Measurements from ENCODE around the gene NAA10.

NAA10 gene

DNA sequence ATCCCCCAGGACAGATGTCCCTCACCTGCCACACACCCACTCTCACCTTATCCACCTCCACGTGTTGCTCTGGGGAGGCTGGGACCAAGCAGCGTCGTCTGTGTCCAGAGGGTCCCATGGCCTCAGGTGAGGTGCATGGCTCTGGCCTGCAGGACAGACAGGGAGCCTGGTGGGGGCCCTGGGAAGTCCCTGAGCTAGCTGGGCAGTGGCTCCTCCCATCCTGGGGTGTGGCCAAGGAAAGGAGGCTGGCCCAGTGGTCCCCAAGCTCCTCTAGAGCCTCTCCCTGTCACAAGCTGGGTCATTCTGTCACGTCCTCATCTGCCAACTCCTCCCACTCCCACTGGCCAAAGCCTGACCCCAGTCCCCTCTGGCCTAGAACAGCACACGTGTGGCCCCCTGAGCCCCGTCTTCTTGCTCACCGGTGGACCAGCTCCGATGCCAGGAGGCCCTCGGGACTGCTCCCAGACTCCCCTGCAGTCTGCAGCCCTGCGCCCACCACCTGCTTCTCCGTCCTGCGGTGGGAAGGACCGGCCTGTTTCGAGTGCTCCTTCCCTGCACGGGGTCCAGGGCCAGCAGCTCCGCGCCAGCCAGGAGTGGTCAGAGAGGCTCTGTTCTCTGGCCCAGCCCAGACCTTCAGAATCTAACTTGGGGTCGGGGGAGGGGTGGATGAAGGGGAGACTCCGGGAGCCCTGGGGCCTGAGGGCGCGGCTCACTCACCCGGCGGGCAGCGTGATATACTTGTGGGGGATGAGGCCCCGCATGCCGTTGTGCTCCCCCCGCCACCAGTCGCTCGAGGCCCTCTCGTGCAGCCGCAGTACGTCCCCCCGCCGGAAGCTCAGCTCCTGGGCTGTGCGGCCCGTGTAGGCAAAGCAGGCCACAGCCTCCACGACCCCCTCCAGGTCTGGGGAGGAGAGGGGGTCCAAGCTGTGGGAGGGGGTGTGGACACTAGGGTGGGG is 25.5 kb downstream of the NAA10 start:
- DNase-seq = no peak

- no peak for DNase-seq
Observed at GRCh38 chrX:153908219-153908860, 26.5 kb downstream of the NAA10 start.

- no peak for DNase-seq
Observed at GRCh38 chrX:153907456-153907855, 27.4 kb downstream of the NAA10 start.

DNA sequence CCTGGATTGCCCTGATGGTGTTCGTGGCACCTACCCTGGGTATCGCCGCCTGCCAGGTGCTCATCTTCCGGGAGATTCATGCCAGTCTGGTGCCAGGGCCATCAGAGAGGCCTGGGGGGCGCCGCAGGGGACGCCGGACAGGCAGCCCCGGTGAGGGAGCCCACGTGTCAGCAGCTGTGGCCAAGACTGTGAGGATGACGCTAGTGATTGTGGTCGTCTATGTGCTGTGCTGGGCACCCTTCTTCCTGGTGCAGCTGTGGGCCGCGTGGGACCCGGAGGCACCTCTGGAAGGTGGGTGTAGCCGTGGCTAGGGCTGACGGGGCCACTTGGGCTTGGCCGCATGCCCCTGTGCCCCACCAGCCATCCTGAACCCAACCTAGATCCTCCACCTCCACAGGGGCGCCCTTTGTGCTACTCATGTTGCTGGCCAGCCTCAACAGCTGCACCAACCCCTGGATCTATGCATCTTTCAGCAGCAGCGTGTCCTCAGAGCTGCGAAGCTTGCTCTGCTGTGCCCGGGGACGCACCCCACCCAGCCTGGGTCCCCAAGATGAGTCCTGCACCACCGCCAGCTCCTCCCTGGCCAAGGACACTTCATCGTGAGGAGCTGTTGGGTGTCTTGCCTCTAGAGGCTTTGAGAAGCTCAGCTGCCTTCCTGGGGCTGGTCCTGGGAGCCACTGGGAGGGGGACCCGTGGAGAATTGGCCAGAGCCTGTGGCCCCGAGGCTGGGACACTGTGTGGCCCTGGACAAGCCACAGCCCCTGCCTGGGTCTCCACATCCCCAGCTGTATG is 28.5 kb downstream of the NAA10 start:
- DNase-seq = no peak

GRCh38 chrX:153905481-153906095 is 29.2 kb downstream of the NAA10 start:
- no peak for DNase-seq

DNA sequence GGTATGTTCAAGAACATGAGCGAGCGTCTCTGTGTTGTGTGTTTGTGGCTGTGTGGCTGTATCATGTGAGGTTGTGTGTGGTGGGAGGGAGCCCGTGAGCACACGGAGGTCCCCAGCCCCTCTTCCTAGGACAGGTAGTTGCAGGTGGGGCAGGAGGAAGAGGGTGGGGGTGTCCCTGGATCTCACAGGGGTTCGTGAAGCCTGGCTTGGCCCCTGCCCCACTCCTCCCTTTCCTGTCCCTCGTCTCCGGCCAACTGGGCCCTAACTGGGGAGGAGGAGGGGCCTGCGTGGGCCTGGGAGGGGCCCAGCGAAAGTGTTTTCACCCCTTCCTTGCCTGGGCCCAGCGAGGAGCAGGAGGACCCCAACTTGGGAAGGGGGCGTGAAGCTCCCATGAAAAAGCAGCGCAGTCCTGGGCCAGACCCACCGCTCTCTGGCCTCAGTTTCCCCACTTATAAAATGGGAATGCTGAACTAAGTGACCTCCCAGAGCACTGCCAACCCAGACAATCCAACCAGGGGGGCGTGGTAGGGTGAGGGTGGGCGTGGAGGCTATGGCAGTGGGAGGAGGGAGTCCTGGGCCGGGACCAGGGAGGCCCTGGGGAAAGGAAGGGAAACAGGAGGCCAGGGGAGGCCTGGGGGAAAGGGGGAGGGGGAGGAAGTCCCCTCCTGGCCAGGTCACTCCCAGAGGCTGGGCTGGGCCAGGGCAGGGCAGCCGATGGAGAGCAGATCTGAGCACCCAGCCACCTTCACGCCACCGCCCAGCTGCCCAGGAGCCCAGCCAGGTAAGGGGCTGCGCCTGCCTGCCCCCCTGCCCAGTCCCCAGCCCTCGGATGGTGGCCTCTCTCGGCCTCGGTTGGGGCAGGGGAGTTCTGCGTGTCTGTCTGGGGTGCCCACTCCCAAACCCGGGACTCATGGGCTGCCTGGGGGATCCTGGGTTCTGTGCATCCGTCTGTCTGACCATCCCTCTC is 30.6 kb downstream of the NAA10 start, which contains the start of gene AVPR2:
AVPR2 (plus strand) TSS at position 683 of the 967 bp plus-strand sequence. CDS start 473 bp downstream, outside the sequence.
- DNase-seq = no peak

- DNase-seq = no peak
Observed at GRCh38 chrX:153903238-153903980, 31.4 kb downstream of the NAA10 start.

- DNase-seq = no peak
Observed at GRCh38 chrX:153902385-153902784, 32.5 kb downstream of the NAA10 start.

GRCh38 chrX:153901753-153902140 is 33.1 kb downstream of the NAA10 start:
- no peak for DNase-seq

DNA sequence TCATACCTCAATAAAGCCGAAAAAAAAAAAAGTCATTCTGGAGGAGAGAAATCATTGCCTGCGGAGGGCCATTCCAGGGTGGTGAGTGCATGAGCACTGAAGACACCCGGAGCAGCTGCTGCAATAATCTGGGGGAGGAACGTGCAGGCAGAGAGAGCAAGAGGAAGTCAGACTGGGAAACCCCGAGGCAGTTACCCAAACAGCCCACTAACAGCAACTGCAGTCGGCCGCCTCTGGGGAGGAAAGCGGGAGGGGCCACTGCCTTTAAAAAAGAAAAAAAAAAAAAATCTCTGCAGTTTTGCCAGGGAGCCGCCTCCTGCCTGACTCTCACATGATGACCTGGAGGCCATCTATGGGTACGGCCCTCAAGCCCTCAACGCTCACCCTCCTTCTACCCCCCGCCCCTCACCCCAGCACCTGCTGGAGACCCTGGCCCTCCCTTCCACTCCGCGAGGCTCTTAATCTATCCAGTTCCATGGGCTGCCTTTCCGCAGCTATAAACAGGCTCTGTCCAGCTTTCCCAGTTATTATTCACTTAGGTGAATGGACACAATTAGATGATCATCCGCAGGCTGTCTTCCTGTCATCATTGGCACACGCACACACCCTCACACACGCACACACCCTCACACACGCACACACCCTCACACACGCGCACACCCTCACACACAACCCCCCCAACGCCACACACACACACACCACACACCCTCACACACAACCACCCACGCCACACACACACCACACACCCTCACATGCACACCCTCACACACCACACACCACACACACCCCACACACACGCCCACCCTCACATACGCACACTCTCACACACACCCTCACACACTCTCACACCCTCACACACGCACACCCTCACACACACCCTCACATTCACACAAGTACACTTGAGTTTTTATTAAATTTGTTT is 33.7 kb downstream of the NAA10 start:
- no peak for DNase-seq

DNA sequence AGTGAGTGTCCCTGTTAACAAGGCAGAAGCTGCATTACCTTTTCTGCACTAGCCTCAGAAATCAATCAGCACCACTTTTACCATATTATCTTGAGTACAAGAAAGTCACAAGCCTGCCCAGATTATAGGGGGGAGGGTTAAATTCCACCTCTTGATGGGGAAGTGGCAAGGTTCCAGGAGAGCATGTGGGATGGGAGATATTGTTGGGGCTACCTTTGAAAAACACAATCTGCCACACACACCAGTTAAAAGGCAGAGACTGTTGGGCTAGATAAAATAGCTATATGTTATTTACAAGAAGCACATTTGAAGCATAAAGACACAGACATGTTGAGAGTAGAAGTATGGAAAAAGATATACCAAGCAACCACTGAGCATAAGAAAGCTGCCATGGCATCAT is 36.9 kb downstream of the NAA10 start:
- no peak for DNase-seq

DNA sequence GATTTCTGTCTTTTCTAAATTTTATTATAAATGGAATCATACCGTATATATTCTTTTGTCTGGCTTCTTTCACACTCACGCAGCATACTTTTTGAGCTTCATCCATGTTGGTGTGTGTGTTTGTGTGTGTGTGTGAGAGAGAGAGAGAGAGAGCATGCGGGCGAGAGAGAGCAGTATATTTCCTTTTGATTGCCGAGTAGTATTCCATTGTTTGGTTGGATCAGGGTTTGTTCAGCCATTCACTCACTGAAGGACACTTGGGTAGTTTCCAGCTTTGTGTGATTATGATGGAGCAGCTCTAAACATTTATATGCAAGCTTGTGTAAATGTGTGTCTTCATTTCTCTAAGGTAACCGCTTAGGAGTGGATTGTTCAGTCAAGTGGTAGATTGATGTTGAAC is 45.7 kb downstream of the NAA10 start:
- no peak for DNase-seq

DNA sequence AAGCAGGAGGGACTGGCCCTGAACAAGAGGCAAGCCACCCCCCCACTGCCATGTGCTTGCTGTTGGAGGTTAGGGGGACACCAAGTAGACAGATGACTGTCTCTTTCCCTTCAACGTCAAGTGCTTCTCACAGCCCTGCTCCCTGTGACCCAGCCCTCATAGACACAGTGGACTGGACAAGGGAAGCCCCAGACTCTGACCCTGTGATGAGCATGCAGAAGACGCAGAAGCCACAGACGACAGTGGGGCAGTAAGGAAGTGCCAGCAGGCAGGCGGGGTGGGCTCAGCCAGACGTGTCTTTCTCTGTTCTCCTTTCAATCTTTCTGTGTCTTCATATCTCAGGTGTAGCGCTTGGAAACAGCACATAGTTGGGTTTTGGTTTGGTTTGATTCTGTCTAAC is 46.5 kb downstream of the NAA10 start:
- DNase-seq = no peak

- DNase-seq = no peak
Observed at GRCh38 chrX:153887385-153887784, 47.5 kb downstream of the NAA10 start.

DNA sequence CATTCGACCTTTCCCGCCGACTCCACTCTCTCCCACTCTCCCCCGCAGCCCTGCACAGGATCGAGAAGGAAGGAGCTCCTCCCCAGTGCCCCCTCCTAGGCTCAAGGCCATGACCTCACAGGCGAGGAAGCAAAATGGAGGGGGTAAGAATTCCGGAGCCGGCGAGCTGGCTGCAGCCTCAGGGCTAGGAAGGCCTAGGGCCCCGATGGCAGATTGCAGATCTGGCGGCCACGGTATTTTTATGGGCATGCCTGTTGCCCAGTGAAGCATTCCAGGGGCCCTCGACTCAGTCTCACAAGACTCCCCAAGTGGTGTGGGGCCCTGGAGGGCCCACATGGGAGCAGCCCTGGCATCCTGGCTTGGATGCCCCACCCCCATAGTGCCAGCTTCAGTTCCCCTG is 47.9 kb downstream of the NAA10 start:
- peak; percentile 34 for DNase-seq

- DNase-seq = peak; percentile 54
Observed at GRCh38 chrX:153885968-153886903, 48.6 kb downstream of the NAA10 start, which contains the start of gene L1CAM. Gene L1CAM, minus strand, starts transcription at chrX:153886173. Its CDS starts 10,337 bp downstream, at chrX:153875836.

DNA sequence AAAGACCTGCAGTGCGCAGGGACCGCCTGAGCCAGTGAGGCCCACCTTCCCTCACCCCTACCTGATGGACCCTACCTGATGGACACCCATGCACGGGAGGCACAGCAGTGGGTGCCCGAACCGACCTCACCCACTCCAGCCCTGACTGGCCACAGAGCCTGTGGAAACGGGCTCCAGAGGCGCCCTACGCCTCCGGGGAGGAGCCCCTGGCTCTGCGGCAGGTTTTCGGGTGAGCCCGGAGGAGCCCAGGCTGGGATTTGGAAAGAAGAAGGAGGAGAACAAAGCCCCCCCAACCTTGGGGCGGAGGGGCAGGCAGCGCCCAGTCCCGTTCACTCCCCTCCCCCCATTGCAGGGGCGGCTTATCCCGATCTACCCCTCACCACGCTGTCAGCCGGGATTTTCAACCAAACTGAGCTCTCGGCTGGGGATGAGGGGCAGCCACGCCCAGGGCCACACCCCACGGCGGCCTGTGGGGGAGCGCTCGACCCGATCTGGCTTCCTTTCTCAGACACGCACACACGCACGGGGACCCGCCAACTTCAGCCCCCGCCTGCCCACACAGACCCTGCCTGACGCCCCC is 49.5 kb downstream of the NAA10 start:
- no peak for DNase-seq
